ENCODE data around the gene CDC6.

GRCh38 chr17:40321524-40321929, 33.8 kb downstream of the CDC6 start:
- no peak for TF ChIP-seq CTCF (IDR thresholded peaks at IDR 0.05)
- TF ChIP-seq POLR2A (IDR thresholded peaks at IDR 0.05) = no peak
